Panc1 (cell line): Measurements from ENCODE around the gene COL6A3. TPM values are rescaled to one million over a fixed set of nuclear protein-coding genes. Genes with fewer than 3 reads are reported as not detected.

Source experiments
- ATAC-seq: fragments of 200-7000 bp; cut with Tn5 transposase; 2 replicates; pipeline ENCODE4 v1.9.1; 2020; ENCODE audit warnings: mild to moderate bottlenecking, moderate library complexity
- BruUV-seq: library from RNA; stranded (reverse); fragments of 400-500 nt; replicated peaks from 2 replicates; lab custom pipeline; 2021; lab: Mats Ljungman, UMichigan
- CTCF ChIA-PET: fragments of 300-600 bp; sonication (Branson Sonifier 250); formaldehyde crosslinking; loops from one replicate; lab custom pipeline; 2022; ENCODE audit warnings: antibody characterized with exemption; lab: Charles Lee
- POLR2A ChIA-PET: fragments of 300-600 bp; sonication (Branson Sonifier 250); formaldehyde crosslinking; loops from one replicate; lab custom pipeline; 2022; ENCODE audit warnings: antibody characterized with exemption; lab: Charles Lee
- DNase-seq: peaks from one replicate; pipeline ENCODE4 v3.0.0-alpha.2; 2010; ENCODE audit warnings: low read depth, low spot score
- H3K27ac ChIP-seq: 2 replicates; pipeline ENCODE4 v1.5.1; 2011; ENCODE audit warnings: mild to moderate bottlenecking, low read length, inconsistent platforms
- H3K27me3 ChIP-seq: fragments of 200-500 bp; sonication (Bioruptor generic); 2 replicates; pipeline ENCODE4 v1.6.0; 2014; ENCODE audit warnings: low read length, inconsistent platforms; ENCODE audit not compliant: control insufficient read depth, insufficient read depth
- H3K36me3 ChIP-seq: fragments of 200-500 bp; sonication (Bioruptor generic); 2 replicates; pipeline ENCODE4 v1.5.1; 2014; ENCODE audit warnings: inconsistent platforms, mild to moderate bottlenecking, low read length, moderate library complexity; ENCODE audit not compliant: control insufficient read depth, insufficient read depth
- H3K4me1 ChIP-seq: 2 replicates; pipeline ENCODE4 v1.5.1; 2011; ENCODE audit warnings: inconsistent platforms, mild to moderate bottlenecking, low read length, moderate library complexity; ENCODE audit not compliant: control insufficient read depth, insufficient read depth
- H3K4me3 ChIP-seq, 2 experiments: 2 replicates each; pipeline ENCODE4 v1.5.1; 2011 to 2012; ENCODE audit warnings: low read depth in 2 of 2, low read length in 2 of 2, mild to moderate bottlenecking in 2 of 2, inconsistent platforms in 1 of 2, moderate library complexity in 1 of 2
- H3K9me3 ChIP-seq: fragments of 200-500 bp; sonication (Bioruptor generic); 2 replicates; pipeline ENCODE4 v1.5.1; 2014; ENCODE audit warnings: low read depth, mild to moderate bottlenecking, inconsistent platforms, low read length, moderate library complexity; ENCODE audit not compliant: control insufficient read depth, insufficient read depth
- POLR2AphosphoS5 ChIP-seq: IDR thresholded peaks from 2 replicates; pipeline ENCODE4 v1.6.1; 2012; ENCODE audit warnings: mild to moderate bottlenecking, low read depth, low read length, moderate library complexity
- SIN3A ChIP-seq: IDR thresholded peaks from 2 replicates; pipeline ENCODE4 v1.6.1; 2012; ENCODE audit warnings: low read depth, mild to moderate bottlenecking, low read length, moderate library complexity, borderline replicate concordance; ENCODE audit not compliant: insufficient read depth
- TCF7L2 ChIP-seq: IDR thresholded peaks from 2 replicates; pipeline ENCODE4 v1.6.1; 2011; ENCODE audit warnings: mild to moderate bottlenecking, low read depth, low read length, inconsistent platforms
- in situ Hi-C: cut with HindIII; loops from 2 replicates; pipeline ENCODE4 v1.10.0; 2016; ENCODE audit warnings: low sequenced_read_pairs, low pct_unique_long_range_greater_than_20kb
- intact Hi-C: fragments of 100-400 bp; cut with micrococcal nuclease; formaldehyde crosslinking; loops from one replicate; pipeline ENCODE4 v1.10.0; 2022; ENCODE audit not compliant: unreplicated experiment
- total RNA-seq: library from RNA; stranded (reverse); gene quantifications from one replicate; pipeline ENCODE4 v1.2.1, GENCODE V29; 2021; ENCODE audit not compliant: unreplicated experiment
- TF ChIP-seq, protein P1 (sequence below): fragments of 450-650 bp; IDR thresholded peaks from 2 replicates; pipeline ENCODE4 v1.5.1; 2017; ENCODE audit warnings: mild to moderate bottlenecking
- TF ChIP-seq, protein P2 (sequence below), 2 experiments: IDR thresholded peaks; 2 replicates each; pipeline ENCODE4 v1.6.1; 2011 to 2012; ENCODE audit warnings: low read depth in 2 of 2, control low read depth in 1 of 2, low read length in 1 of 2, mild to moderate bottlenecking in 1 of 2, moderate library complexity in 1 of 2; ENCODE audit not compliant: insufficient read depth in 1 of 2

The COL6A3 gene
- total RNA-seq, 1 experiment from 2014 or later: 0.69 TPM

DNA sequence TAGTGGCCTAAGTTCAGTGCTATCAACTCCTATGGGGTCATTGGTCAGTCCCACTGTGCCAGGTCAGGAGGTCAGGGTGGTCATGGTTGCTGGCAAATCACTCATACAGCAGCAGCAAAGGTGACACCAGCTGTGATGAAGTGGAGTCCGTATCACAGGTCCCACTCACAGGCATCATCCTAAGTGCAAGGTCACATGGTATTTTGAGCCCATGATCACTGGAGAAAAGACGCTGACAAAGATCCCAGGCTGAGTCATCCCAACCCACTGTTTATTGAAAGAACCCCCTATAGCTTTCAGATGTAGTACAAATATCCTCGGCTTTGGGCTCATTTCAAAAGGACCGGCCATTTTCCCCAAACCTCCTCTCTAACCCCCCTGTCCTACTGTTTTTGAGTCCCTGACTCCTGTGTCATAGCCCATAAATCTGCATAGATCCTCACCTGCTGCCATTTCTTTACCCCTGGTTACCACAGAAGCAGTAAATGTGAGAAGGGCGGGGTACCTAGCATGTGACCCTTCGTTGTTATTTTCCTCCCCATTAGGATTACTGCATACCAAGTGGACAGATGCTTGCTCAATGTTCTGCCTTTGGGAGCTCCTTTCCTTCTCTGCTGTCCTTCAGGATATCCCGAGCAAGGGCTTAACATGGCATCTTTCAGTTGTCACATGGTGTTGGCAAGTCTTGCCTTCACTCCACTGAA is 107.7 kb downstream of the COL6A3 start:
- no peaks in the 10 kb centered on the region for H3K27me3 ChIP-seq
- in situ Hi-C loops (no loop called here), intact Hi-C loops (no loop called here)
- H3K9me3 ChIP-seq: no peaks in the 10 kb centered on the region
- H3K27ac ChIP-seq: no peak overlapping the region; the same call in 1 of the 2 replicates
- ChIA-PET POLR2A (no interaction called here), CTCF (no interaction called here)
- DNase-seq (no peak), ATAC-seq (no peak)
- H3K36me3 ChIP-seq: no peaks in the 10 kb centered on the region
- TF ChIP-seq, protein P1, sequence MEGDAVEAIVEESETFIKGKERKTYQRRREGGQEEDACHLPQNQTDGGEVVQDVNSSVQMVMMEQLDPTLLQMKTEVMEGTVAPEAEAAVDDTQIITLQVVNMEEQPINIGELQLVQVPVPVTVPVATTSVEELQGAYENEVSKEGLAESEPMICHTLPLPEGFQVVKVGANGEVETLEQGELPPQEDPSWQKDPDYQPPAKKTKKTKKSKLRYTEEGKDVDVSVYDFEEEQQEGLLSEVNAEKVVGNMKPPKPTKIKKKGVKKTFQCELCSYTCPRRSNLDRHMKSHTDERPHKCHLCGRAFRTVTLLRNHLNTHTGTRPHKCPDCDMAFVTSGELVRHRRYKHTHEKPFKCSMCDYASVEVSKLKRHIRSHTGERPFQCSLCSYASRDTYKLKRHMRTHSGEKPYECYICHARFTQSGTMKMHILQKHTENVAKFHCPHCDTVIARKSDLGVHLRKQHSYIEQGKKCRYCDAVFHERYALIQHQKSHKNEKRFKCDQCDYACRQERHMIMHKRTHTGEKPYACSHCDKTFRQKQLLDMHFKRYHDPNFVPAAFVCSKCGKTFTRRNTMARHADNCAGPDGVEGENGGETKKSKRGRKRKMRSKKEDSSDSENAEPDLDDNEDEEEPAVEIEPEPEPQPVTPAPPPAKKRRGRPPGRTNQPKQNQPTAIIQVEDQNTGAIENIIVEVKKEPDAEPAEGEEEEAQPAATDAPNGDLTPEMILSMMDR: no peak
- no peak for TF ChIP-seq SIN3A
- no peak for TF ChIP-seq POLR2AphosphoS5
- TF ChIP-seq, protein P2, sequence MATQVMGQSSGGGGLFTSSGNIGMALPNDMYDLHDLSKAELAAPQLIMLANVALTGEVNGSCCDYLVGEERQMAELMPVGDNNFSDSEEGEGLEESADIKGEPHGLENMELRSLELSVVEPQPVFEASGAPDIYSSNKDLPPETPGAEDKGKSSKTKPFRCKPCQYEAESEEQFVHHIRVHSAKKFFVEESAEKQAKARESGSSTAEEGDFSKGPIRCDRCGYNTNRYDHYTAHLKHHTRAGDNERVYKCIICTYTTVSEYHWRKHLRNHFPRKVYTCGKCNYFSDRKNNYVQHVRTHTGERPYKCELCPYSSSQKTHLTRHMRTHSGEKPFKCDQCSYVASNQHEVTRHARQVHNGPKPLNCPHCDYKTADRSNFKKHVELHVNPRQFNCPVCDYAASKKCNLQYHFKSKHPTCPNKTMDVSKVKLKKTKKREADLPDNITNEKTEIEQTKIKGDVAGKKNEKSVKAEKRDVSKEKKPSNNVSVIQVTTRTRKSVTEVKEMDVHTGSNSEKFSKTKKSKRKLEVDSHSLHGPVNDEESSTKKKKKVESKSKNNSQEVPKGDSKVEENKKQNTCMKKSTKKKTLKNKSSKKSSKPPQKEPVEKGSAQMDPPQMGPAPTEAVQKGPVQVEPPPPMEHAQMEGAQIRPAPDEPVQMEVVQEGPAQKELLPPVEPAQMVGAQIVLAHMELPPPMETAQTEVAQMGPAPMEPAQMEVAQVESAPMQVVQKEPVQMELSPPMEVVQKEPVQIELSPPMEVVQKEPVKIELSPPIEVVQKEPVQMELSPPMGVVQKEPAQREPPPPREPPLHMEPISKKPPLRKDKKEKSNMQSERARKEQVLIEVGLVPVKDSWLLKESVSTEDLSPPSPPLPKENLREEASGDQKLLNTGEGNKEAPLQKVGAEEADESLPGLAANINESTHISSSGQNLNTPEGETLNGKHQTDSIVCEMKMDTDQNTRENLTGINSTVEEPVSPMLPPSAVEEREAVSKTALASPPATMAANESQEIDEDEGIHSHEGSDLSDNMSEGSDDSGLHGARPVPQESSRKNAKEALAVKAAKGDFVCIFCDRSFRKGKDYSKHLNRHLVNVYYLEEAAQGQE (IDR thresholded peaks at IDR 0.05; ENCODE audit: insufficient read depth in 1 of 2, low read depth in 2 of 2, low read length in 1 of 2): no peak
- no peak for TF ChIP-seq TCF7L2
- no TSS peak for BruUV-seq
- H3K4me1 ChIP-seq: no peaks in the 10 kb centered on the region
- no peak overlapping the region for H3K4me3 ChIP-seq

DNA sequence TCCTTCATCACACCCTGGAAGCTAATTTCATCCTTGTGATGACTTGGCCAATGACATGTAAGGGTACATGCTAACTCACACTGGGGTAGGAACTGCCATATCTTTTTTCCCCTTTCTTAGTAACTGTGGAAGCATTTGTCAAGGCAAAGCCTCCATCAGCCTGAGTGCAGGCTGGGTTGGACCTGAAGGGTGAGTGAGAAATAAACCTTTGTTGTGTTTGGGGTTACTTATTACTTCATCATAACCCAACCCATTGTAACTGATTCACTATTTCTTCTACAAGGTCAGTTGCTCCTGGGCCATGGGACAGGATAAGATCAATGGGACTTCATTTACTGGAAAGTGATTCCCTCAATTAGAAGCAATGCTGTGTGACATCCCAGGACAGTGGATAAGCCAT is 108.4 kb downstream of the COL6A3 start:
- Histone ChIP-seq H3K27ac (no peak overlapping the region; the same call in 1 of the 2 replicates), H3K36me3 (no peaks in the 10 kb centered on the region), H3K4me1 (no peaks in the 10 kb centered on the region), H3K27me3 (no peaks in the 10 kb centered on the region), H3K9me3 (no peaks in the 10 kb centered on the region), H3K4me3 (no peak overlapping the region)
- POLR2A ChIA-PET: no interaction called here
- CTCF ChIA-PET: no interaction called here
- in situ Hi-C loops (no loop called here), intact Hi-C loops (no loop called here)
- DNase-seq: no peak
- TF ChIP-seq TCF7L2: no peak
- TF ChIP-seq, protein P2 (IDR thresholded peaks at IDR 0.05; ENCODE audit: insufficient read depth in 1 of 2, low read depth in 2 of 2, low read length in 1 of 2): no peak
- TF ChIP-seq POLR2AphosphoS5: no peak
- TF ChIP-seq, protein P1: no peak
- TF ChIP-seq SIN3A: no peak
- no peak for ATAC-seq
- BruUV-seq: no TSS peak
